GM21515 (cell line): ENCODE results near the gene KCTD16.

Source experiments
- ATAC-seq: cut with Tn5 transposase; IDR thresholded peaks from one replicate; pipeline ENCODE4 v1.9.1; 2021; ENCODE audit not compliant: unreplicated experiment

Gene KCTD16

GRCh38 chr5:144206141-144206540 lies 35.5 kb downstream of the KCTD16 start:
- no peak for ATAC-seq

GRCh38 chr5:144207875-144208444 lies 37.3 kb downstream of the KCTD16 start:
- ATAC-seq: no peak

GRCh38 chr5:144209361-144209760 lies 38.7 kb downstream of the KCTD16 start:
- ATAC-seq: no peak

- no peak for ATAC-seq
Measured at GRCh38 chr5:144210655-144211054, 40.0 kb downstream of the KCTD16 start.

- ATAC-seq: no peak
Measured at GRCh38 chr5:144219869-144220268, 49.2 kb downstream of the KCTD16 start.

GRCh38 chr5:144227363-144227999 lies 56.8 kb downstream of the KCTD16 start:
- no peak for ATAC-seq

- ATAC-seq: no peak
Measured at GRCh38 chr5:144230806-144231205, 60.1 kb downstream of the KCTD16 start.

GRCh38 chr5:144232285-144232684 lies 61.6 kb downstream of the KCTD16 start:
- ATAC-seq: no peak

- ATAC-seq: no peak
Measured at GRCh38 chr5:144236499-144236898, 65.8 kb downstream of the KCTD16 start.

- no peak for ATAC-seq
Measured at GRCh38 chr5:144237851-144238250, 67.2 kb downstream of the KCTD16 start.

GRCh38 chr5:144247131-144247530 lies 76.5 kb downstream of the KCTD16 start:
- ATAC-seq: no peak

GRCh38 chr5:144248015-144248414 lies 77.3 kb downstream of the KCTD16 start:
- ATAC-seq: no peak

- ATAC-seq: no peak
Measured at GRCh38 chr5:144249755-144250464, 79.2 kb downstream of the KCTD16 start.

- ATAC-seq: no peak
Measured at GRCh38 chr5:144254552-144254951, 83.9 kb downstream of the KCTD16 start.

GRCh38 chr5:144260121-144260520 lies 89.4 kb downstream of the KCTD16 start:
- no peak for ATAC-seq

GRCh38 chr5:144265643-144266247 lies 95.1 kb downstream of the KCTD16 start:
- no peak for ATAC-seq

- no peak for ATAC-seq
Measured at GRCh38 chr5:144267961-144268513, 97.4 kb downstream of the KCTD16 start.

- peak; percentile 53 for ATAC-seq
Measured at GRCh38 chr5:144273232-144274027, 102.8 kb downstream of the KCTD16 start.

- ATAC-seq: no peak
Measured at GRCh38 chr5:144275329-144275728, 104.7 kb downstream of the KCTD16 start.

GRCh38 chr5:144276034-144276822 lies 105.6 kb downstream of the KCTD16 start:
- no peak for ATAC-seq
